Mesodermal cell (in vitro differentiated cells): ENCODE data around the gene TUBG1. TPM values are rescaled to one million over a fixed set of nuclear protein-coding genes. Genes with fewer than 3 reads are reported as not detected.

Experiments
- H3K27ac ChIP-seq: 2 replicates; pipeline ENCODE4 v1.7.0; 2013; ENCODE audit warnings: mild to moderate bottlenecking, low read depth, low read length, moderate library complexity; ENCODE audit not compliant: severe bottlenecking
- H3K36me3 ChIP-seq: 2 replicates; pipeline ENCODE4 v1.7.1; 2013; ENCODE audit warnings: mild to moderate bottlenecking, low read length, moderate library complexity; ENCODE audit not compliant: control insufficient read depth, insufficient read depth
- H3K4me1 ChIP-seq: one replicate; pipeline ENCODE4 v1.7.1; 2013; ENCODE audit warnings: mild to moderate bottlenecking, low read length; ENCODE audit not compliant: insufficient read depth, control insufficient read depth, poor library complexity, severe bottlenecking
- H3K4me3 ChIP-seq: 2 replicates; pipeline ENCODE4 v1.7.0; 2013; ENCODE audit warnings: low read length, control low read depth, mild to moderate bottlenecking; ENCODE audit not compliant: insufficient read depth, poor library complexity, severe bottlenecking; ENCODE audit errors: extremely low read depth
- H3K9me3 ChIP-seq: 2 replicates; pipeline ENCODE4 v1.7.1; 2013; ENCODE audit warnings: mild to moderate bottlenecking, low read length, moderate library complexity; ENCODE audit not compliant: control insufficient read depth
- WGBS, 2 experiments: methylation state at CpG; one replicate each; pipeline ENCODE4 v1.1.5; 2013; ENCODE audit warnings: missing lambda C conversion rate in 2 of 2; ENCODE audit not compliant: insufficient coverage in 2 of 2; 5-methylcytosine and 5-hydroxymethylcytosine counted together
- polyA plus RNA-seq, 2 experiments: library from polyadenylated mRNA; stranded (reverse); fragments of 50-300 nt; gene quantifications; one replicate each; pipeline ENCODE4 v1.2.3, GENCODE V29; 2013

Gene TUBG1
- polyA plus RNA-seq (2013, experiment 1 of 2) = 104 TPM
- 83.1 TPM for polyA plus RNA-seq (2013, experiment 2 of 2)

GRCh38 chr17:42609182-42609813, at the start of gene TUBG1, which contains the start of gene RETREG3:
TSS of gene TUBG1 (plus strand) at chr17:42609683. CDS start at chr17:42609738, 55 bp downstream.
TSS of gene RETREG3 (minus strand) at chr17:42609374. CDS start at chr17:42609324, 50 bp downstream.
- Histone ChIP-seq H3K4me1 (peaks cover 3% of the 10 kb centered on the region), H3K9me3 (no peaks in the 10 kb centered on the region), H3K4me3 (peak within 1 kb of the TSS; percentile 94), H3K27ac (peak within 1 kb of the TSS; percentile 87), H3K36me3 (peaks cover 44% of the 10 kb centered on the region)
- WGBS, 2 experiments = 0% methylated on average over 53 to 66 of the region's 66 CpGs

GRCh38 chr17:42560246-42560645, 49.2 kb upstream of the TUBG1 start:
- no CpG with 5 or more reads among the region's 3 CpGs for WGBS, 2 experiments
- H3K36me3 ChIP-seq = peaks cover 20% of the 10 kb centered on the region

GRCh38 chr17:42561897-42562387, 47.5 kb upstream of the TUBG1 start, which contains the start of gene COASY:
TSS of gene COASY (plus strand) at chr17:42562148. CDS start at chr17:42562623, 475 bp downstream.
- Histone ChIP-seq H3K27ac (peak within 1 kb of the TSS; percentile 71), H3K4me3 (peak within 1 kb of the TSS; percentile 87), H3K4me1 (peaks cover 19% of the 10 kb centered on the region), H3K9me3 (no peaks in the 10 kb centered on the region), H3K36me3 (peaks cover 33% of the 10 kb centered on the region)
- WGBS, 2 experiments = 0 to 1% methylated on average over 26 of the region's 26 CpGs

More at GRCh38 chr17:42560246-42560645, 49.2 kb upstream of the TUBG1 start:
- Histone ChIP-seq H3K27ac (no peak overlapping the region), H3K4me1 (peaks cover 8% of the 10 kb centered on the region), H3K4me3 (no peak overlapping the region), H3K9me3 (no peaks in the 10 kb centered on the region)

GRCh38 chr17:42562388-42563142, 46.9 kb upstream of the TUBG1 start:
- 24 to 26% methylated on average over 44 to 48 of the region's 48 CpGs for WGBS, 2 experiments
- peak overlapping the region; percentile 71 for H3K27ac ChIP-seq

GRCh38 chr17:42563143-42563509, 46.4 kb upstream of the TUBG1 start:
- WGBS, 2 experiments = 89 to 94% methylated on average over 11 to 13 of the region's 14 CpGs
- no peaks in the 10 kb centered on the region for H3K9me3 ChIP-seq
- H3K4me1 ChIP-seq = peaks cover 19% of the 10 kb centered on the region
- H3K36me3 ChIP-seq = peaks cover 33% of the 10 kb centered on the region
- H3K4me3 ChIP-seq = peak overlapping the region; percentile 87
- H3K27ac ChIP-seq = no peak overlapping the region

More at GRCh38 chr17:42562388-42563142, 46.9 kb upstream of the TUBG1 start:
- Histone ChIP-seq H3K4me3 (peak overlapping the region; percentile 87), H3K4me1 (peaks cover 19% of the 10 kb centered on the region), H3K36me3 (peaks cover 33% of the 10 kb centered on the region), H3K9me3 (no peaks in the 10 kb centered on the region)

GRCh38 chr17:42563543-42563942, 45.9 kb upstream of the TUBG1 start:
- Histone ChIP-seq H3K36me3 (peaks cover 37% of the 10 kb centered on the region), H3K4me3 (peak overlapping the region; percentile 87), H3K9me3 (no peaks in the 10 kb centered on the region), H3K4me1 (peaks cover 19% of the 10 kb centered on the region), H3K27ac (no peak overlapping the region)
- 86 to 100% methylated on average over 1 of the region's 1 CpG for WGBS, 2 experiments

GRCh38 chr17:42563950-42564349, 45.5 kb upstream of the TUBG1 start:
- Histone ChIP-seq H3K9me3 (no peaks in the 10 kb centered on the region), H3K27ac (no peak overlapping the region), H3K4me1 (peaks cover 19% of the 10 kb centered on the region), H3K4me3 (no peak overlapping the region), H3K36me3 (peaks cover 41% of the 10 kb centered on the region)
- WGBS, 2 experiments = 88 to 98% methylated on average over 5 to 7 of the region's 9 CpGs

GRCh38 chr17:42564815-42565522, 44.5 kb upstream of the TUBG1 start:
- Histone ChIP-seq H3K27ac (no peak overlapping the region), H3K9me3 (no peaks in the 10 kb centered on the region), H3K4me1 (peaks cover 19% of the 10 kb centered on the region), H3K36me3 (peaks cover 51% of the 10 kb centered on the region), H3K4me3 (no peak overlapping the region)
- 96 to 99% methylated on average over 9 to 14 of the region's 15 CpGs for WGBS, 2 experiments

- H3K36me3 ChIP-seq = peaks cover 58% of the 10 kb centered on the region
These were observed 43.8 kb upstream of the TUBG1 start for GRCh38 chr17:42565523-42566214.

More at GRCh38 chr17:42565523-42566214, 43.8 kb upstream of the TUBG1 start:
- peaks cover 19% of the 10 kb centered on the region for H3K4me1 ChIP-seq
- H3K27ac ChIP-seq = no peak overlapping the region
- no peak overlapping the region for H3K4me3 ChIP-seq
- WGBS, 2 experiments = 91 to 98% methylated on average over 12 of the region's 16 CpGs
- no peaks in the 10 kb centered on the region for H3K9me3 ChIP-seq
